Measurements from ENCODE around the gene TRAPPC3L.

Gene TRAPPC3L

GRCh38 chr6:116570856-116571682 lies 25.6 kb upstream of the TRAPPC3L start, which contains the start of gene RWDD1:
TSS of gene RWDD1 (plus strand) at chr6:116571504. CDS start at chr6:116571583, 79 bp downstream.
- Histone ChIP-seq H3K27ac (ENCODE audit: low read length) (peak within 1 kb of the TSS; percentile 93), H3K9me3 (ENCODE audit: control insufficient read depth in 1 of 2, low read length in 2 of 2) (no peaks in the 10 kb centered on the region), H3K36me3 (ENCODE audit: control insufficient read depth in 1 of 2, insufficient read depth in 2 of 2, low read length in 2 of 2) (peaks cover 5 to 7% of the 10 kb centered on the region in 2 donors), H3K27me3 (ENCODE audit: low read depth, low read length) (no peaks in the 10 kb centered on the region), H3K4me1 (ENCODE audit: control insufficient read depth in 1 of 2, insufficient read depth in 2 of 2, low read length in 2 of 2) (peaks cover 8 to 27% of the 10 kb centered on the region in 2 donors), H3K4me3 (ENCODE audit: low read depth in 1 of 2, low read length in 2 of 2) (peak within 1 kb of the TSS; percentile 88 to 92)

GRCh38 chr6:116568821-116569755 lies 23.6 kb upstream of the TRAPPC3L start:
- peaks cover 0 to 5% of the 10 kb centered on the region in 2 donors for H3K36me3 ChIP-seq (ENCODE audit: control insufficient read depth in 1 of 2, insufficient read depth in 2 of 2, low read length in 2 of 2)
- peaks cover 8 to 26% of the 10 kb centered on the region in 2 donors for H3K4me1 ChIP-seq (ENCODE audit: control insufficient read depth in 1 of 2, insufficient read depth in 2 of 2, low read length in 2 of 2)
- no peaks in the 10 kb centered on the region for H3K9me3 ChIP-seq (ENCODE audit: control insufficient read depth in 1 of 2, low read length in 2 of 2)
- no peaks in the 10 kb centered on the region for H3K27me3 ChIP-seq (ENCODE audit: low read depth, low read length)
- no peak overlapping the region for H3K4me3 ChIP-seq (ENCODE audit: low read depth in 1 of 2, low read length in 2 of 2)
- H3K27ac ChIP-seq (ENCODE audit: low read length), result no peak overlapping the region

GRCh38 chr6:116568111-116568510 lies 22.6 kb upstream of the TRAPPC3L start:
- H3K27ac ChIP-seq (ENCODE audit: low read length), result no peak overlapping the region
- H3K36me3 ChIP-seq (ENCODE audit: control insufficient read depth in 1 of 2, insufficient read depth in 2 of 2, low read length in 2 of 2), result peaks cover 0 to 5% of the 10 kb centered on the region in 2 donors
- H3K4me3 ChIP-seq (ENCODE audit: low read depth in 1 of 2, low read length in 2 of 2), result no peak overlapping the region
- H3K4me1 ChIP-seq (ENCODE audit: control insufficient read depth in 1 of 2, insufficient read depth in 2 of 2, low read length in 2 of 2), result peaks cover 7 to 16% of the 10 kb centered on the region in 2 donors
- H3K9me3 ChIP-seq (ENCODE audit: control insufficient read depth in 1 of 2, low read length in 2 of 2), result no peaks in the 10 kb centered on the region
- H3K27me3 ChIP-seq (ENCODE audit: low read depth, low read length), result no peaks in the 10 kb centered on the region

GRCh38 chr6:116564921-116565872 lies 19.7 kb upstream of the TRAPPC3L start:
- Histone ChIP-seq H3K36me3 (ENCODE audit: control insufficient read depth in 1 of 2, insufficient read depth in 2 of 2, low read length in 2 of 2) (no peaks in the 10 kb centered on the region), H3K27ac (ENCODE audit: low read length) (no peak overlapping the region), H3K27me3 (ENCODE audit: low read depth, low read length) (no peaks in the 10 kb centered on the region)

GRCh38 chr6:116564311-116564710 lies 18.8 kb upstream of the TRAPPC3L start:
- Histone ChIP-seq H3K4me3 (ENCODE audit: low read depth in 1 of 2, low read length in 2 of 2) (no peak overlapping the region), H3K27ac (ENCODE audit: low read length) (no peak overlapping the region), H3K36me3 (ENCODE audit: control insufficient read depth in 1 of 2, insufficient read depth in 2 of 2, low read length in 2 of 2) (no peaks in the 10 kb centered on the region), H3K9me3 (ENCODE audit: control insufficient read depth in 1 of 2, low read length in 2 of 2) (no peaks in the 10 kb centered on the region), H3K27me3 (ENCODE audit: low read depth, low read length) (no peaks in the 10 kb centered on the region), H3K4me1 (ENCODE audit: control insufficient read depth in 1 of 2, insufficient read depth in 2 of 2, low read length in 2 of 2) (no peaks in the 10 kb centered on the region)

More at GRCh38 chr6:116564921-116565872, 19.7 kb upstream of the TRAPPC3L start:
- H3K4me1 ChIP-seq (ENCODE audit: control insufficient read depth in 1 of 2, insufficient read depth in 2 of 2, low read length in 2 of 2), result peaks cover 0 to 6% of the 10 kb centered on the region in 2 donors
- no peaks in the 10 kb centered on the region for H3K9me3 ChIP-seq (ENCODE audit: control insufficient read depth in 1 of 2, low read length in 2 of 2)
- H3K4me3 ChIP-seq (ENCODE audit: low read depth in 1 of 2, low read length in 2 of 2), result peak overlapping the region; percentile 27 to 41

GRCh38 chr6:116563830-116564229 lies 18.3 kb upstream of the TRAPPC3L start:
- Histone ChIP-seq H3K27me3 (ENCODE audit: low read depth, low read length) (no peaks in the 10 kb centered on the region), H3K9me3 (ENCODE audit: control insufficient read depth in 1 of 2, low read length in 2 of 2) (no peaks in the 10 kb centered on the region), H3K4me1 (ENCODE audit: control insufficient read depth in 1 of 2, insufficient read depth in 2 of 2, low read length in 2 of 2) (no peaks in the 10 kb centered on the region)

GRCh38 chr6:116562614-116563013 lies 17.1 kb upstream of the TRAPPC3L start:
- Histone ChIP-seq H3K36me3 (ENCODE audit: control insufficient read depth in 1 of 2, insufficient read depth in 2 of 2, low read length in 2 of 2) (no peaks in the 10 kb centered on the region), H3K27ac (ENCODE audit: low read length) (no peak overlapping the region), H3K4me1 (ENCODE audit: control insufficient read depth in 1 of 2, insufficient read depth in 2 of 2, low read length in 2 of 2) (peaks cover 0 to 2% of the 10 kb centered on the region in 2 donors), H3K9me3 (ENCODE audit: control insufficient read depth in 1 of 2, low read length in 2 of 2) (no peaks in the 10 kb centered on the region), H3K27me3 (ENCODE audit: low read depth, low read length) (no peaks in the 10 kb centered on the region), H3K4me3 (ENCODE audit: low read depth in 1 of 2, low read length in 2 of 2) (no peak overlapping the region)

More at GRCh38 chr6:116563830-116564229, 18.3 kb upstream of the TRAPPC3L start:
- no peak overlapping the region for H3K27ac ChIP-seq (ENCODE audit: low read length)
- no peaks in the 10 kb centered on the region for H3K36me3 ChIP-seq (ENCODE audit: control insufficient read depth in 1 of 2, insufficient read depth in 2 of 2, low read length in 2 of 2)
- no peak overlapping the region for H3K4me3 ChIP-seq (ENCODE audit: low read depth in 1 of 2, low read length in 2 of 2)

GRCh38 chr6:116562019-116562403 lies 16.5 kb upstream of the TRAPPC3L start:
- H3K4me1 ChIP-seq (ENCODE audit: control insufficient read depth in 1 of 2, insufficient read depth in 2 of 2, low read length in 2 of 2), result peaks cover 0 to 3% of the 10 kb centered on the region in 2 donors

GRCh38 chr6:116561377-116562018 lies 16.0 kb upstream of the TRAPPC3L start:
- H3K9me3 ChIP-seq (ENCODE audit: control insufficient read depth in 1 of 2, low read length in 2 of 2), result no peaks in the 10 kb centered on the region
- H3K4me1 ChIP-seq (ENCODE audit: control insufficient read depth in 1 of 2, insufficient read depth in 2 of 2, low read length in 2 of 2), result peaks cover 0 to 3% of the 10 kb centered on the region in 2 donors
- H3K27me3 ChIP-seq (ENCODE audit: low read depth, low read length), result no peaks in the 10 kb centered on the region
- peak overlapping the region in 1 of 2 donors; percentile 30 for H3K4me3 ChIP-seq (ENCODE audit: low read depth in 1 of 2, low read length in 2 of 2)
- H3K36me3 ChIP-seq (ENCODE audit: control insufficient read depth in 1 of 2, insufficient read depth in 2 of 2, low read length in 2 of 2), result no peaks in the 10 kb centered on the region
- no peak overlapping the region for H3K27ac ChIP-seq (ENCODE audit: low read length)

More at GRCh38 chr6:116562019-116562403, 16.5 kb upstream of the TRAPPC3L start:
- no peaks in the 10 kb centered on the region for H3K27me3 ChIP-seq (ENCODE audit: low read depth, low read length)
- no peak overlapping the region for H3K4me3 ChIP-seq (ENCODE audit: low read depth in 1 of 2, low read length in 2 of 2)
- no peaks in the 10 kb centered on the region for H3K9me3 ChIP-seq (ENCODE audit: control insufficient read depth in 1 of 2, low read length in 2 of 2)
- no peak overlapping the region for H3K27ac ChIP-seq (ENCODE audit: low read length)
- no peaks in the 10 kb centered on the region for H3K36me3 ChIP-seq (ENCODE audit: control insufficient read depth in 1 of 2, insufficient read depth in 2 of 2, low read length in 2 of 2)

- no peak overlapping the region for H3K4me3 ChIP-seq (ENCODE audit: low read depth in 1 of 2, low read length in 2 of 2)
- peaks cover 0 to 3% of the 10 kb centered on the region in 2 donors for H3K4me1 ChIP-seq (ENCODE audit: control insufficient read depth in 1 of 2, insufficient read depth in 2 of 2, low read length in 2 of 2)
- H3K36me3 ChIP-seq (ENCODE audit: control insufficient read depth in 1 of 2, insufficient read depth in 2 of 2, low read length in 2 of 2), result no peaks in the 10 kb centered on the region
- H3K27me3 ChIP-seq (ENCODE audit: low read depth, low read length), result no peaks in the 10 kb centered on the region
- H3K27ac ChIP-seq (ENCODE audit: low read length), result no peak overlapping the region
- H3K9me3 ChIP-seq (ENCODE audit: control insufficient read depth in 1 of 2, low read length in 2 of 2), result no peaks in the 10 kb centered on the region
These were observed 14.6 kb upstream of the TRAPPC3L start for GRCh38 chr6:116560130-116560529.

Measured in muscle layer of duodenum (tissue), 2 donors.